RCC 7860 (cell line): ENCODE measurements around the gene BCL11B.

Experiments used
- DNase-seq: peaks from one replicate; pipeline ENCODE4 v3.0.0-alpha.2; 2015; ENCODE audit warnings: low spot score
- FAIRE-seq: peaks from 2 replicates; lab custom pipeline; 2012; peaks lifted over from hg19 to GRCh38; lab: Jason Lieb, UNC

BCL11B gene

DNA sequence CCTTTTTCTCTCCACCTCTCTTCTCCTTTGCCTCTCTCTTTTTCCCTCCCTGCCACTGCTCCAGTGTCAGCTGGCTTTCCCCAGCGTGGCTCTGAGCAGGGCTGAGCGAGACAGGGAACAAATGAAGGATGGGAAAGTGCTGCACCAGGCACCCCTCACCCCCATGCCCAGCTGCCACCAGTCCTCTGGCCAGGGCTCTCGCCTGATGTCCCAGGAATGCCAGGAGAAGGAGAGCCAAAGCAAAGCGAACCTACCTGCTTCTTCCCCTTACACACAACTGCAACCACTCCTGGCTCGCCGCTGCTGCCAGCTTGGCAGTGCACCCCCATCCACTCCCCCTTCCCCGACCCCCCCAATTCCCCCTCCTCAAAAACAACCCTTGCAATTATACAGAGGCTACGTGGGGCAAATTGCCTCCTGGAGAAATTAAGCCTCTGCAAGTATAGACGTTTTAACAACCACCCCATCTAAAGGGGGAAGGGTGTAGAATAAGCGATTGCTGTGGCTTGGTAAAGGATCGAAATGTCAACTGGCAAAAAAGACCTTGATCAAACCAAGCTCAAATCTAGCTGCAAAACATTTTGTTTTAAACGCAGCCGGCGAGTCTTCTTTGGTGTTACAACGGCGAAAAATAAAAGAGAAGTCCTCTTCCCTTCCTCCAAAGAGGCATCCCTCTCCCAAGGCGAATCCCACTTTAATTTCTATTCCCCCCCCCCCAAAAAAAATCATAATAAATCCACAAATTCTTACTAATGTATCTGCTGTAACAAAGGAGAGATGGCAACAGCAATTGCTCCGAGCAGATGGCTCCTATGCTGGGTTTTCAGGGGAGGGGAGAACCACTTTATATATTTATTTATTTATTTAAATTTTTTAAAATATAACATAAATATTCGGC lies 2.9 kb downstream of the BCL11B start:
- FAIRE-seq: no peak
- DNase-seq: no peak

DNA sequence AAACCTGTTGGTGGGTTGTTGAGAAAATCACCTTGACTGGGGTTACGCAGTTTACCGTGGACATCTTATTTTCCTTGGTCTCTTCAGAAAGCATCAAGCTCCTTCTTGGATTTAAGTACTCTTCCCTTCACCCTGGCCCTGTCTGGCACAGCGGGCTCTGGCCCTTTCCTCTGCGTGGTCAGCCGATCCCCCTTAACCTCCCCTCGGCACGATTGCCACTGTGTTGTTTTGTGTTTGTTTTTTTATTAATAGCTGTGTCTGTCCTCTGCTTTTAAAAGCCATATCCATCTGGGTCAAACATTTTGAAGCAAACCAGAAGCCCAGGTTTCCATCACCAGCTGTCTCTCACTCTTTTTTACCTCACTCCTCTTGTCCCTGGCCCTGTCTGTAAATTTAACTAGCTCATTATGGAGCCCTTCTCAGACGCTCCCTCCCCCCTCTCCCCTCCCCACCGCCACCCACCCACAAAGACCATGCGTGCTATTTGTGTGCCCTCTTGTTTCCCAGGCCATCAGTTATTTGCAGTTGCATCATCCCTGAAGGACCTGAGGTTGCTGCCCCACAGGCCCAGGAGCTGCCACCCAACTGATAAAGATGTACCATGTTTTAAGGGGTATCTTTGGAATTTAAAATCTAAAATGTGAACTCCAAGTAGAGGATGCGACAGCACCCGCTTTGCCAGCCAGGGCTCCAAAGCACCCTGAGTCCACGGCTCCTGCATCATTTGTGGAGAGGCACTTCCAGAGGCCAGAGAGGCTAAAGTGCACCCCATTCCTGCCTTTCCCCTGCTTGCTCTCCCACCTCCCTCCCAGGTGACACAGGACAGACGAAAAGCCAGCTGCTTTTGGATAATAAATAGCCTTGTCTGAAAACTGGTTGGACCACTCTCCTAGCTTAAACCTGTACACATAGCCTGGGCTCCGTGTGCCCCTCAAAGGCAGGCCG lies 3.9 kb downstream of the BCL11B start:
- DNase-seq (no peak), FAIRE-seq (no peak)

DNA sequence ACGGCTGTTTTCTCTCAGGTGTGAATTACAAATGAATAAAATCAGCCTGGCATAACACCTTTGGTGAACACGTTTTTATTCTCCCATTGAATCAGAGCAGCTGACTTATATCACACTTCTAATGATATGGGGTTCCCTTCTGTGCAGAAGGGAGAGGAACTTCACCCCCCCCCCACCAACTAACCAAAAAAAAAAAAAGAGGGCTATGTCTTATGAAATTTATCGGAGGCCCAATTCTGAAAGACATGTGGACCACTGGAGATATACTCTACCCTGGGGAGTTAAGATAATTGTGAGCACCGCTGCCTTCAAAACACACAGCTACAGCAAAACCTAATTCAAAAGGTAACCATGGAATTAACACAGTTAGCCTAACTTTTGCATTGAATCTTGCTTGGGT lies 4.6 kb downstream of the BCL11B start:
- FAIRE-seq: no peak
- no peak for DNase-seq

DNA sequence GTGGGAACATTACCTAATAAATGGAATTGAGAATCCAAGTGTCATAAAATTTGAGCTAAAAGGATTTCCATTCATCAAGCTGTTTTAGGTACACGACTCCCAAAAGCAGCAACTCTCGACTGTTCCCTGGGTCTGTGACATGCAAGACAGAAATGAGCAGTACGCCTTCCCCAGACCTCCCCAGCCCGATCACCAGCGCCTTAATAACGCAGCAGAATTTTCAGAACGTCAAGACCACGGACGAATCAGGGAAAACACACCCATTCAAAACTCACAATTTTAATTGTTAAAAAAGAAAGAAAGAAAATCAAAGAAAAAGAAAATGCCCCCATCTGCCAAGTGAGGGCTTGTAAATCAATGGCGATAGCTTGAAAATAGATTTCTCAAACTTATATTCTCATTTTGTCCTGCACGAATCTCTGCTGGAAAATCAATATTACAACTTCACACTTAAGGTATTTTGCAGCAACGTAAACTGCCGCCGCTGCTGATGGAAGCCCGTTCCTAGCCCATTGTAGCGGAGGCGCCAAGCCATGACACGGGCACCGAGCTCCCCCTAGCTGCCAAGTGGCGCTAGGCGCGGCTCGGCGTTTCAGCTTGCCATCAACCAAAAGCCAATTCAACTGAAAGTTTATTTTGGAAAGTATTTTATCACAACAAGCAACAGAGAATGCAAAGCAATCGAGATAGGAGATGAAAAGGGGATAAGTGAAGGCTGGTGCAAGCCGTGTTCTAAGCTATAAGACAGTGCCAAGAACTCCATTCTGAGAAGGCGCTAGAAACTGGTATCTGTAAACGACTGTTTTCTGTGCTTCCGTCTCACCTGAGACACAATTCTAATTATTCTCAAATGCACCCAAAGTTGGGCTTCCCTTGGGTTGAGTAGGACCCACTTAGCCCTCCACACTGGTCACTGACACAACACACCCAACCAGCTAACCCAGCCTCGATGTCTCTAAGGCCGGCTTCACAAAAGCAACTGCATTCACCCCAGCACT lies 5.5 kb downstream of the BCL11B start:
- FAIRE-seq (no peak), DNase-seq (peak; percentile 9)

DNA sequence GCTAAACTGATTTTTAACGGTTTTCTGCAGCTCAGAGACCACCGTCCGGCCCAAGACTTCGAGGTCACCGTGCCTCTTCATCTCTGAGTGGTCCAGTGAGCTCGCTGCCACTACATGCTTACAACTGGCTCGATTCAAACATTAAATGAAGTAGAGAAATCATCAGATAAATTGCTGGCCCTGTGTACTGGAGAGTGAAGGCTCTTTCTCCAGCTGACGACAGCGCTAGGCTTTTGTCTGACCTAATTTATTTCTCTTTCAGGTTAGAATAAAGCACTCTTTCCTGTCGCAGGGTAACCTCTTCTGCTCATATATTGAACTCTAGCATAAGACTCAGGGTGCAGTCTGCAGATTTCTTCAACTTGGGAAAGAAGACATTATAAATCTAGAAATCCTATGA lies 6.4 kb downstream of the BCL11B start:
- FAIRE-seq (no peak), DNase-seq (no peak)

DNA sequence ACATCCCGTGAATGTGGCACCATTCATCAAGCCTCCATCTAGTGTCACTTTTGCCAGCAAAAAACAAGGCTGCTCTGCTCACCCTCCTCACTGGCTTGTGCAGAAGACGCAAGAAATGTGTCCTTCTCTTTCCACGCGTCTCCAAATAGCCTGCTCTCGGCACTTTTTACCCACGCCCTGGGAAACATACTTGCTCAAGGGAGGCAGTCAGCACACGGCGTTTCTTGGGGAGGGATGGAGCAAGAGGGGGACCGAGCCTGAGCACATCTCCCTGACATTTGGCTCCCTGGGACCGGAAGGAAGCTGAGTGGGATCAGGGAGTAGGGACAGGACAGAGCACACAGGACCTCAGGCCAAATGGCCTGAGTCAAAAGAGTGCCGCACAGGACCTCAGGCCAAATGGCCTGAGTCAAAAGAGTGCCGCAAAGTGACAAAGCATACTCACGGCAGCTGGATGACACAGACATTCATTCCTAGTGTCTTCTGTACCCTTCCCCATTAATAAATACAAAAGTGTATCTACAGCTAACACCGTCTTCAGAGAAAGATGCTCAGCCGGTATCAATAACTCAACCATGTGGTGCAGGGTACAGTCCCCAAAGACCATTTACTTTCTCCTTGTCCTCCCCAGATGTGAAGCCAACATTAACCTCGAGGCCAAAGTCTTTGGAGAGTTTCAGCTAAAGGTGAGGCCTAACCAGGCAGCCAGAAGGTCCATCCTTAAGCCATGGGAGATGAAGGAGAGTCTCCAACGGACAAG lies 7.1 kb downstream of the BCL11B start:
- DNase-seq (no peak), FAIRE-seq (no peak)

DNA sequence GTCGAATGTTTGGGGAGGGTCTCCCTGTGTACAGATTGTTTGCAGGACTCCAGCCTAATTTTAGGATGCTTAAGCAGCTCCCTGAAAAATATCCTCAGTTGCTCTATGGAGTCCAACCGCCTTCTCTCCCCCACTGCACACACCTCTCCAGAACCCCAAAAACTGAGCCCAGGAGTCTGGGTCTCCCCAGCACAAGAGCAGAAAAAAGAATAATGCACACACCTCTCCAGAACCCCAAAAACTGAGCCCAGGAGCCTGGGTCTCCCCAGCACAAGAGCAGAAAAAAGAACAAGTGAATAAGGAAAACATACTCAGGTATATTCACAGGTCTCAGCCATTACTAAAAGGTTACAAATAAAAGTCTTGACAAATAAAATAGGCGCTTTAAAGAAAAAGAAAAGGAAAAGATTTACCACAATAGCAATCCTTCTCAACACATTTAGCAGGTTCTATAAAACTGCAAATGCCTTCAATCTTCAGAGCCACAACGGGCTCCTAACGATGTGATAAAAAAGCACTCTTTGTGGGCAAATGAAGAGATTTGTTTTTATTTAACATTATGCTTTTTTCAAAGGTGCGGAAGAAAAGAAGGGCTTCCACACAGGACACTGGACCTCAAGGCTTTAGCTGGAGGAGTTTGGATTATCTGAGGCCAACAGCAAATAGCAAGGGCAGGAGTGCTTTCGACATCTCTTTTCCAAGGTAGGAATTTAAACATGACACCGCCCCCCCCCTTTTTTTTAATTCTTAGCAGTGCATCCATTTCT lies 8.2 kb downstream of the BCL11B start:
- no peak for FAIRE-seq

DNA sequence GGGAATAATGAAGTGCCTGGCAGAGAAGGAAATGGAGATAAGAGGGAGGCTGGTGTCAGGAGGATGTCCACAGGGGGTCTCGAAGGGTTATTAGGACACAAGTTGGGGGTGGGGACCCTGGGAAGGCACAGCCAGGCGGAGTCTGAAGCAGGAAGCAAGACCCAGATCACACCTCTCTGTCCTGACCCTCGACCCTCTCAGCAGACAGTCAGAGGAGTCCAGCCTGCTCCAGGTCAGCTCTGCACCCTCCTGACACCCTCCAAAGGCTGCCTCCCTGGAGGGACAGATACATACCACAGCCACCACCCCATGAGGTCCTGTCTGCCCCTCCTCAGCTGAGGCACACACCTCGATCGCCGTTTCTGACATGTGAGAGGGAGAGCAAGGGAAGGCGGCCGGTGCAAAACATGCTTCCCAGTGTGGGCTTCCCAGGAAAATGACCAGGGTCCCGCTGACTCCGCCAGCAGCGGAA lies 9.0 kb downstream of the BCL11B start:
- no peak for FAIRE-seq
- no peak for DNase-seq

More for the DNA sequence above, 8.2 kb downstream of the BCL11B start:
- DNase-seq: no peak

DNA sequence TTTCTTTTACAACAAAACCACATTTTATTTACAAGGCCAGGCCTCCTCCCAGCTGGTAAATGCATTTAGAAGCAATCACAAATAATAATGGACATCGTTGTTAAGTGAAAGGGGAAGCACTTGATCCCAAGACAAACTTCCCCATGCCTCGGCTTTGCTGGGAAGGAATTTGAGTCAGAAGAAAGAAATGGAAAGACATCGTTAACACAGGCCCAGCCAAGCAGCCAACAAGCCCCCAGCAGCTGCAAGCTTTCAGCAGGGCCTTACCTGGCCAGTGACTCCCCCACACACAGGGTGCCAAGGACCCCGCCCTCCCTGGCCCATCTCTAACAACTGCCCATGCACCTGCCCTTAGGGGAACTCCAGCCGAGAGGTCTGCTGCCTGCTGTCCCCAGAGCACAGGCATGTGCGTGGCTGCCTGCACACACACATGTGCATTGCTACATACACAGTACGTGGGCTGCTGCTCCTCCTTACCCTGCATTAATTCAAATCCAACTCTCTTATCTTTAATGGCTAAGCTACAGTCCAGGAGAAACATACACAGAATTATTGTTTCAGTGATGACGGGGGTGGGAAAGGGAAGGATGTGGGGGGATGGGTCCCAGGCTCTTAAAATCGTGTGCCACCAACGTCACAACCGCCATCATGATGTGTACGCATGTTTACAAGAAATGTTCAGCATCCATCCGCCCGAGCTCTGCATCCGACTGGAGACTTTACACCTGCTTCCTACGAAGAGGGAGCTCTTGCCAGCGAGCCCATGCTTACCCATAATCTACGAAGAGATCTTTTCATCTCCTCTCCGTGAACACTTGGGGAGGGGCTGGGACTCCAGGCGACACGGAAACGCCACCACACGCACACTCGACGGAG lies 9.8 kb downstream of the BCL11B start:
- FAIRE-seq: no peak
- no peak for DNase-seq

DNA sequence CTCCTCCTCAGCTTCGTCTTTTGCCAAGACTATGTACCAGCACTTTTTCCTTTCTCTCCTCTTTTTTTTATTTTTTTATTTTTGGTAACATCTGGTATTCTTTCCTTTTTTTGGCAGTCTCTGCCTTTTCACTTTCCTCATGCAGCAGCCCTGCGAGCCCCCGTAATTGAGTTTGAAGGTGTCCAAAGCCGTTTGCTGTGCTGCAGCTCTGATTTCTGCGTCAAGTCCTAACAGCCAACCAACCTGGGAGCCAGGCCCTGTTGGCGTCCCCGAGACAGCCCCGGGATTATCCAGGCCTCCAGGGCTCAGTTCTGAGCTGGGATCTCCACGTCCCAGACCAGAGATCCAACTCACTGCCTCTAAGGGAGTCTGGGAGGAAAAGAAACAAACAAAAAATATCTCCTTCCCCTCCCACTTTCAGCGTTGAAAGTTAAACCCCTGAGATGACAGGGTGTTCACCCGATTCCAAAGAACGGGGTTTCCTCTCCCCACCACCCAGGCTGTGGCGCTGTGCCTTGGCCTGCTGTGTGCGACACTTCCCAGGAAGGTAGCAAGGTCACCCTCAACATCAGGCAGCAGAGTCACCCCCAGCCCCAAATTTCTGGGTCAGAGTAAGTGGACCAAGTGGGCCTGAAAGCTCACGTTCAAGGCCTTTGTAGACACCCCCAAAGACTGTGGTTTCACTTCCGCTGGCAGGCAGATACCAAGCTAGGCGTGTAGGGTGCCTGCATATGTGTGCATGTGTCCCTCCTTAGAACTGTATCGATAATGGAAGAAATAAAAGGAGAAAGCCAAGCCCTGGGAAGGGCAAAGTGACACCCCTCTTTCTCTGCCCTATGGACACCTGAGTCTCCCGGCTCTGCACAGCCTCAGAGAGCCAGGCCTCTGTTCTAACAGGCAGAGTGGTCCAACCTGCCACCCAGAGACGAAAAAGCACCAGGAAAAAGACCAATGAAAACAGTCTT lies 11.1 kb downstream of the BCL11B start:
- FAIRE-seq: no peak
- DNase-seq: no peak

DNA sequence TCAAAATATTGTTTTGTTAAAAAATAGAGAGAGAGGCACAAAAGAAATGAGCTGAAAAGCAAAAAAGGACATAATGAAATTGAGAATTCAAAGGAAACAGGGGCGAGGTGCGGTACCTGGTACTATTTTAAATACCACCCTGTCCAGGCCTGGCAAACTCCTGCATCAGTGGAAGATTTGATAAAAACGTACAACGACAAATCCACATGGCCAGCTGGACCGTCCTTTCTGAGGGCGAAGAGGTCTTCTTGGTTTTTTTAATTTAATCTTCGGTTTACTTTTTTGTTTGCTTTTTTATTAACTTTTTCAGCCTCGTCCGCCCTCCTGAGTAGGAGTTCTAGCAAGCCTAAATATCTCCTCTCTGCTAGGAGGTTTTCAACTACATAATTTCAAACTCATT lies 11.9 kb downstream of the BCL11B start:
- DNase-seq (no peak), FAIRE-seq (no peak)

DNA sequence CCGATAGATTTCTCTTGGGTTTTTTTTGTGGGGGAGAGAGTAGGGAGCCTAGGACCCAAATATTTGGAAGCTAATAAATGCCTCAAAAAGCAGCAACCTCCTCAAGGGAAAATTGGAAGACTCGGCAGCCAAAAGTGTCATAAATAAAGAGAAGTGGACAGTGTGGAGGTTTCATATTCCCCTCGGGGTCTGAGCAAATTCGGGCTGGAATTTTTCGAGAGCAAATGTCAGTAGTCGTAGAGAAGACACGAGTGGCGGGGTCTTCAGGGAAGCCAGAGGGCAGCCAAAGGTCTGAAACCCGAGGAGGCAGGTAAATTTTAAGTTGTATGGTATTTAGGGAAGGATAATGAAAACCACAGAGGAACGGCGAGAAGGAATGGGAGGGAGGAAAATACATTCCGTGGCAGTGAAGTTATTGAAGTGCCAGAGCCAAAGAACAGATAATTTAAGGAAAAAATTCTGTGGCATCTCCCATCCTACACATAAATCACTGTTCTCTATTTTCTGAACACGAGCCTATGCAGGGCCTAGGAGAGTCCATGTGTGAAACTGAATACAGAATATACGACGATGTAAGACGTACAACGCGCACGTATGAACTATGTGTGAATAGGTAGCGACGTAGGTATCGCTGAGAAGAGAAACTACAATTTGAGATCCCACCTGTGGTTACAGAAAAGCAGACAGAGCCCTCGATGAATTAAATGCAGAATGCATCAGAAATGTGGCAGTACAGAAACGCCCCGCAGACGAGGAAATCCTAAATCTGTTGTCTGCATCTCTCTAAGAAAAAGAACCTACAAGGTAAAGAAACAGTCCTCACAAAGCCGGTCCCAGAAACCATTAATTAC lies 12.9 kb downstream of the BCL11B start:
- no peak for DNase-seq
- FAIRE-seq: no peak

DNA sequence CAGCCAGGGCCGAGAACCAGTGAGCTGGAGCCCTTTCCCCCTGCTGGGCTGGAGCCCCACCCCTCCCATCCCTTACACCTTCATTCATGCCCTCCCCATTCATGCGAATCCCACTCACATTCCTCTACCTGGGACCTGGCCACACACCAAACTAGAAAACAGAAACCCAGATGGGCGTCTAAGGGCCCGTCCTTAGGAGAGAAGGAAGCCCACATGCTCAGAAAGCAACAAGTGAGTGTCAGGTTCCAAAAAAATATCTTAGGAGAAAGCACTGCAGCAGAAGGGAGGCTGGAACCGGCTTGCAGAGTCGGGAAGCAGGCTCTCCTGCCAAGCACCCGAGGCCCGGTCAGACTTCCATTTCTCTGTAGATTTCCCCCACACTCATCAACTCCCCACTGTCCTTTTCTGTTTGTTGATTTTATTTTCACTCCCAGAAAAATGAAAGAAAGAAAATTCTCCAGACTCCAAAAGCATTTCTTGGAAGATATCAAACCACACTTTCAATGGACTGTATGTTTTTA lies 13.6 kb downstream of the BCL11B start:
- FAIRE-seq (no peak), DNase-seq (no peak)

DNA sequence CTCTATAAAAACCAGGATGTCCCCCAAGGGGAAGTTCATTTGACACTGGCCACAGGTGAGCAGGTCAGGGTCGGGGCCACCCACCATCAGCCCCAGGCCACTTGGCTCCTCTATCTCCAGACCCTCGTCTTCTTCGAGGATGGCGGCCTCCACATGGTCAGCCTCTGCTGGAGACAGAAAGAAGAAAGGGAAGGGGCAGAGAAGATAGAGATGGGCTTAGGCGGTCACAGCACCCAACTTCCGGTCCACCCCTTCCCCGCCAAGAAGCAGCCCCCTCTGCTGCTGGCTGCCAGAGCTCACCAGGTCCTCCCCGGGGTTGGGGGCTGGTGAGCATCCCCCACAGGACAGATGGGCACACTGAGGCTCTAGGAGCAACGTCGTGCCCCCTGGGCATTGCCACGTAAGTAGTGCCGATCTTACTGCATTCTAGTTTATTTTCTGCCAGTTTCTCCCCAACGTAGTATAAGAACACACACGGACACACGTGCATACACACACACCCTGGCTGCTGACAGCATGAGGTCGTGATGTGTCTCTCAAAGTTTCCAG lies 14.2 kb downstream of the BCL11B start:
- no peak for FAIRE-seq

DNA sequence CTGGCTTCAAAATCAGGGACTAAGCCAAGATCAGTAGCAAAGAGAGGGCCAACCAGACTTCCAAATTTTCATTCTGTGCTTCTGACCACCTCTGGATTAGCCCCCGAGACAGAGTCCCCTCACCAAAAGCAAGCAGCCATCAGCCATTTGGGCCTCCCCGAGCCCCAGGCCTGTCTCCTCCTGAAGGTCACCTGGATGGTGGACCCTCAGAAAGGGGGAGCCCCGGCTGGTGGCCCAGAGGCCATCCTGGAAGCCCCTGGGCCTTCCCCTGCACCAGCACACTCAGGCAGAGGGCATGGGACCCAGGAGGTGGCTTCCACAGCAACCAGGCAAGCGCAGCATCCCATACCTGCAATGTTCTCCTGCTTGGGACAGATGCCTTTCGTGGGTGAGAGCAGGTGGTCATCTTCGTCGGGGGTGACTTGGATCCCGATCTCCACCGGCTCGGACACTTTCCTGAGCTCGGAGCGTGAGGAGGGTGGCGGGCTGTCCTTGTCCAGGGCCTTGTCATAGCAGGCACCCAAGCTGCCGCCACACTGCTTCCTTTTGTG lies 14.8 kb downstream of the BCL11B start:
- DNase-seq: no peak
- FAIRE-seq: no peak

More for the DNA sequence above, 14.2 kb downstream of the BCL11B start:
- no peak for DNase-seq
